Fibroblast of peridontal ligament (primary cell): ENCODE data around the gene MYOG.

Experiments used
- DNase-seq: peaks from one replicate; pipeline ENCODE4 v3.0.0-alpha.2; 2010; ENCODE audit errors: extremely low read depth

The MYOG gene

DNA sequence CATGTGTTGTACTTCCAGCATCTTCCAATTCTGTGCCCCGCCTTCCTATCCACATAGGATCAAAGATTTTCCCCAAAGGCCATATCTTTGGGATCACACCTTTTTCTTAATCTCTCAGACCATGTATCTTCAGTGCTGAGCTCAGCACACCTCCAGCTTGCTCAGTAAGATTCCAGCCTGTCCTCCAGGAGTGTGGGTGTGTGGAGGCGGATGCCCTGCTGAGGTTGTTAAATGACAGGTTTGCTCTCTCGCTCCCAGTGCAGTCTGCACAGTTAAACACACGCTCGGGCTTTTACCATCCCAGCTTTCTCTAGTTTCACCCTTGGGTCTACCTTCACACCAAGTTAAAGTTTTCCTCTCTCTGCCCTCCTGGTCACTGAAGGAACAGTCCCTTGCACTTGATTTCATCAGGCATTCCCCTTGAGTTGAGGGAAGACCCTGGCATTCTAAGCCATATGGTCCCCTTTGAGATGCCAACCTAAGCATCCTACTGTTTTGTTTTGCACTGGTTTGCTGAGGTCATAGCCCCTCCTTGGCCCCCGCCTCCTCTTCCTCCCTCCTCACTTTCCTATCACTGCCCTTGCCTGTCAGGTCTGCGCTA lies 13.7 kb downstream of the MYOG start:
- peak; percentile 4 for DNase-seq

DNA sequence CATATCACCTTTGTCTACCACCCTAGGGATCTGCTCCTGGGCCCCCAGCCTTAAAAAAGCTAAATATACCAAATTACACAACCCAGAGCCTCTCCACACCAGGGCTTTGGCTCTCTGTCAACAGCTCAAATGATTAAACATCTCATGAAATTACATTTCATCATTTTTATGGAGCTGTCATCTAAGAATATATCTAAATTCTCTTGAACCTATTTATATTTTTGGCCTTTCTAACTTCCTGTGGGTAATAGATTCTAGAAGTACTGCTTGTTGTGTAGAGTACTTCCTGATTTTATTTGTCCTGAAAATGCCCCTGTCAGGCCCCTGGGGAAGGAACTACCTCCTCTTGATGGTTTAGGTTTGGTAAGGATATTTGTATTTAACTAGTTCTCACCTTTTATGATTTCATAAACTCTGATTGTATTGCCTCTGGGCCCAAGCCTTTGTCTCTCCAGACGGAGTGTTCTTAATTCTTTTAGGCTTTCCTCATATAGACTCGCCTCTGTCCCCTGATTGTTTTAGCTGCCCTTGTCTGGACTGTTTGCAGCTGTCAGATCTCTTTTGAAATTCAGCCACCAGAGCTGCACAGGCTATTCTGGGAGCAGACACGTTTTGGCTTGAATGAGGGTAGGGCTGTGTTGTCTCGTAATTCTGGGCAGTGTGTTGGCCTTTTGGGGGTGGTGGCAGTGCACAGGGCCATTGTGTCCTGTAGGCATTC lies 16.6 kb downstream of the MYOG start:
- no peak for DNase-seq

DNA sequence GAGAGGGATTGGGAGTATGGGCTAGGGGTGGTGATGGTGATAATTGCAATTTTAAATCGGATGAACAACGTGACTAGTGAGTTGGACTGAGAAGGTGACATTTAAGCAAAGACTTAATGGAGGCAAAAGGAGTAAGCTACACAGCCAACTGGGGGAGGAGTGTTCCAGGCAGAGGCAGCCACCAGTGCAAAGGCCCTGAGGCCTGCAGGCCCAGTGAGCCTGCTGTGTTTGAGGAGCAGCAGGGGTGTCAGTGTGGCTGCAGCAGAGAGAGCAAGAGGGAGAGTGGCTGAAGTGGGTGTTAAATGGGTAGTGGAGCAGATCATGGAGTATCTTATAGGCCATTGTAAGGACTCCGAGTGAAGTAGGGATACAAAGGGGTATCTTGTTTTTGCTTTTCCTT lies 18.8 kb downstream of the MYOG start:
- no peak for DNase-seq

DNA sequence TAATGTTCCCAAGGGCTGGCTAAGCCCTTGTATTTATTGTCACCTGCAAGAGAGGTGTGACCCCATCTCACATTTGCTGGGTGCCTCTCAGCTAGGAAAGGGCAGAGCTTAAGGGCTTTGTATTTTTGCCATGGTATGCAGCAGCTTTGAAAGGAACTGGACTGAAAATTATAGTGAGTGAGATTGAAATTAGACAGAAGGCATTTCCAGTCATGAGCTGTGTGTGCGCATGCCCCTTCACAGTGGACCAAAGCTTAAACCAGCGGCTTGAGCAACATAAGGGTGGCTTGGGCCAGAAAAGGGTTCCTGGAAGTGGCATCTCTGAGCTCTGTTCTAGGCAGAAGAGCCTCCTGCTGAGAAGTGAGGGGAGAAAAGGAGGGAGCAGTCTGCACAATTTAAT lies 19.8 kb downstream of the MYOG start:
- DNase-seq, result no peak

DNA sequence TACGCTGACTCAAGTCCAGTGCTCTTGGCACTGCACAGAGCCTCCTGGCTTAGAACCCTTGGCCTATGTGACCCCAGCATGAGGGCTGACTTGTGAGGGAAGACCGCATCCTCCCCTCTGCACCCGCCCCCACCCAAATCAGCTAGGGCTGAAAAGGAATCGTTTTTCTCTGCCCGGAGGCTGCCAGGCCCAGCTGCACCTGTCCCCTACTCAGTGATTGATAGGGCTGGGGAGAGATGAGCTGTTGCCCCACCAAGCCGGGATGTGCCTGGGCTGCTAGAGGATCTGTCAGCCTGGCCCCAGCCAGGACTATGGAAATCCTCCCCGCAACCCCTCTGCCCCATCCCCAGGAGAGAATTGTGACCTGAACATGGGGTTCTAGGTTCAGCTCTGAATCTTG lies 20.6 kb downstream of the MYOG start:
- DNase-seq, result no peak

DNA sequence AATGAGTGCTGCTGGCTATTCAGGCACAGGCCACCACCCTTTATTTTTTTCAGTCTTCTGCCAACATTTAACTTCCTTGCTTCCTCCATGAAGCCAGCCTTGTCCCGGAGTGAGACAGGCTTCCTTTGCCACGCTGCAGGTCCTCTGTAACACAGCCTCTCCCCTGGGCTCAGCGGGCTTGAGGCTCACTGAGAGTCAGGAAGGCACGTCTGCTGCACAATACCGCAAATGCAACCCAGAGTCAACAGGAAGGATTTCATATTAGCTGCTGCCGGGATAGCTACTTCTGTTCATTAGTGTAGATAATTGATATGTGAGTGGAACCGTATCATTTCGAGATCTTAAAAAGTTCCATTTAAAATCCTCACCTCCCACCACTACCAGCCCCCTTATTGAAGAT lies 22.5 kb downstream of the MYOG start:
- DNase-seq, result no peak

DNA sequence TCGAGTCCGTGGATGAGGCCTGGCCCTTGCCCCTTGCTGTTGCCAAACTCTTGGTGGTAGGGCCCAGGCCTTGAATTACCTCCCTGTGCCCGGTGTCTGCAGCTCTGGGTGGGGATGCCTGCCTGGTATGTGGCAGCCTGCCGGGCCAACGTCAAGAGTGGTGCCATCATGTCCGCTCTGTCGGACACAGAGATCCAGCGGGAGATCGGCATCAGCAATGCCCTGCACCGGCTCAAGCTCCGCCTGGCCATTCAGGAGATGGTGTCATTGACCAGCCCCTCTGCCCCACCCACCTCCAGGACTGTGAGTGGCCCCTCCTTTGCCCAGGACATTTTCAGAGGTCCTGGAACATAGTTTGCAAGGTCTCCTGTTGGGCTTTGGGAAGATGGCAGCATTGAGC lies 25.7 kb downstream of the MYOG start:
- no peak for DNase-seq

DNA sequence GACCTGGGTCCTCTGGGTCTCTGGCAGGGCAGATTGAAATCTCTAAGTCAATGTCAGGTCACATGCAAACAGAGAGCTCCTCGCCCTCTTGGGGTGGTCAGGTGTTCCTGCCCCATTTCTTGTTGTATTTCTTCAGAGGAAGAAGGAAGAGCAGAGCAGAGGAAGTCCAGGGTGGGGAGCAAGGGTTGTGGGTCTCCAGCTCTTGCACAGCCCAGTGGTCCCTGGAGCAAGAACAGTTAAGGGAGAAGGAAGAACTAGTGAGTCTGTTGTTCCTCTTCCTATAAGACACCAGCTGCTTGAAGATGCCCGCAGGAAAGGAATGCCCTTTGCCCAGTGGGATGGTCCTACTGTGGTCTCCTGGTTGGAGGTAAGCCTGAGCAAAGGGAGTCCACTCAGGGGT lies 26.3 kb downstream of the MYOG start:
- DNase-seq, result no peak

DNA sequence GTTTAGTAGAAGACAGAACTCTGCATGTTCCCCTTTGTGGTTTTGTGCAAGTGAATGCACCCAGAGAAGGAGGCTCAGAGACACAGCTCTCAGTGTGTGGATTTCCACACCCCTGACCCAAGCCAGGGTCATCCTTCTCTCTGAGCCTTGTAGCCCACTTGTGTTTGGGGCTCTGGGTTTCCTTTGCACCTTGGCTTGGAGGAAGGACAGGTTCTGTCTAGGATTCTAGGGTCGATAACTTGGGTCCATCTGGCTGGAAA lies 27.2 kb downstream of the MYOG start:
- no peak for DNase-seq

DNA sequence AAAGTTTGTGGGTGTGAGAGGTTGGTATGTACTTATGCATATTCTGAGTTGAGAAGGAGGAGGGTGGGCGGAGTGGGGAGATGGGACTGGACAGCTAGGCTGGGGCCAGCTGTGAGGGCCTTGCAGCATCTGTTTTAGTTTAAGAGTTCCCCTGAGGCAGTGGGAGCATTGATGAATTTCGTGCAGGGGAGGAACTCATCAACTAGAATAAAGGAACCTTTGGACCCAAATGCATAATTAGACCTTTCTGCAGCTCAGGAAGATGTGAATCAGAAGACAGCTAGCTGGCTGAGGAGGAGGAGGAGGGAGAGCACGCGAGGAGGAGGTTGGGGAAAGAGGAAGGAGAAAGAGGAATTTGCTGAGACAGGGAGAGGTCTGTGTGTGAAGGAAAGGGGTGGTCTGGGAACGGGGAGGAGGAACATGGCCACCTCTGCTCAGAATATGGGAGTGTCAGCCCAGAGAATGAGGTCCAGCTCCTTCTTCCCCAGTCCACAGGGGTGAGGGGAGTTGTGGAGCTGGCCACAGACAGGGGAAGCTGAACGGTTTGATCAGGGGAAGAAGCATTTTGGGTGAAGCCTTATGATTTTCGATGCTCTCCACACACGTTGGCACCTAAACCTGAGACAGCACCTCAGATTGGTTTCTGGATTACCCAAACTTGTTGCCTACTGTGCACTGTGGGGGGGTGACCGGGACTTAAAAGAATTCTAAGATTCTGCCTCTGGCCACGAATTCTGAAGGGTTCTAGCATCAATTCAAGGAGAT lies 27.7 kb downstream of the MYOG start:
- peak; percentile 66 for DNase-seq

DNA sequence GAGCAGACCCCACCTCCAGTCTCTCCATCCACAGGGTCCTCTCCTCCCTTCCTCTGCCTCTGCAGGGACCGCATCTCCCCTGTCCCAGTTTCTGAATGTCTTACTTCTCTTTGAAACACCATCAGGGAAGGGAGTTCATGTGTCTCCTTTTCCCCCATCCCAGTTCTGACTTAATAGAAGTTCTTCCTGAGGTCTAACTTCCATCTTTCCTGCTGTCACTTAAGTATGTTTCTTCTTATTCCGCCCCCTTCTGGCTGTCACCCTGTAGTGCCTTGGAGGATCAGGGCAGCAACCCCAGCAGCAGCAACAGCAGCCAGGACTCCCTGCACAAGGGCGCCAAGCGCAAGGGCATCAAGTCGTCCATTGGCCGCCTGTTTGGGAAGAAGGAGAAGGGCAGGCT lies 29.3 kb downstream of the MYOG start:
- no peak for DNase-seq

DNA sequence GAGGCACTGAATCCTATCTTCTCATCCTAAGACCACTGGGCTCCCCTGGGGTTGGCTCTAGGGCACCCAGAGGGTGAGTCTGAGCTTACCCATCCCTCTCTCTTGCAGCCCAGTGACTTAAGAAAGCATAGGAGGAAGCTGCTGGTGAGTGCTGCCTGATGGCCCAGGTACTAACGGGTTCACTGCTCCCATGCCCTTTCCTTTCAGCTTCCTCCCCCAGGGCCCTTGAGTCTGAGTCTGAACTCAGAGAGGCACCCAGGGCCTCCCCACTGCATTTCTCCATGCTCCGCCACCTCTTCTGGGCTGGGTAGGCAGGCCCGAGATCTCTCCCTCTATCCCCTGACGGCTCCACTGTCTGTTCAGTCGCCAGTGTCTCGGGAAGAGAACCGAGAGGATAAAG lies 29.8 kb downstream of the MYOG start:
- DNase-seq, result no peak

DNA sequence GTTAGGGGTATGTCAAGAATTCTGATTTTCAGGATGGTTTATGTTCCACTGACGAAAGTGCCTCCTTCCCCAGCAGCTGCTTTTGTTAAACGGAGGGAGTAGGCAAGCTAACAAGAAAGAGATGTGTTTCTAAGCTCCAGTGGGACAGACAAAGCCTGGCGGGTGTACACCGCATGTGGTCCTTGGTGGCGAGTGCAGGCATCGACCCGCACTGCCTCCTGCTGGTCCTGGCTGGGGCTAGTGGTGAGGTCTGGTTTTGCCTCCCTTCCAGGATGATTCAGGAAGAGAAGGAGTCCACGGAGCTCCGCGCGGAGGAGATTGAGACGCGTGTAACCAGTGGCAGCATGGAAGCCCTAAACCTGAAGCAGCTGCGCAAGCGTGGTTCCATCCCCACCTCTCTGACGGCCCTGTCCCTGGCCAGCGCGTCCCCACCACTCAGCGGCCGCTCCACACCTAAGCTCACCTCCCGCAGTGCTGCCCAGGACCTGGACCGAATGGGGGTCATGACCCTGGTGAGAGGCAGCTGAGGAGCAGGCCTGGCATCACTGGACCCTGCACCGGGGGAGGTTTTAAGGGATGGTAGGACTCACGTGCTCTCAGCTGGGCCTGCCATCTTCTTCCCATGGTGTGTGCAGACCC lies 30.5 kb downstream of the MYOG start:
- no peak for DNase-seq

DNA sequence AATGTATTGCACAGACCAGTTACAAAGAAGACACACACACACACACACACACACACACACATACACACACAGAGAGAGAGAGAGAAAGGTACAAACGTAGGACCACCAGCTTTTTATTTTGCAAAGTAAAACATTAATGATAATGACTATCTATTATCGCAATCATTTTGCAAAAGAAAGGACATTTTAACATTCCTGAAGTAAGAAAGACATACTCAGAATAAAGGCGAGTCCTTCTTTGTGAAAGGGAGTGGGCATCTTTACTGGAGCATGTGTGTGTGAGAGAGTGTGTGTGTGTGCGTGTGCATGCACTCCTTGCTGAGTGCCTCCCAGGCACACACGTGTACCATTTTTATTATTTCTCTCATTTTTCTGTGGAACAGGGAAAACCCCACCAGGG lies 31.2 kb downstream of the MYOG start:
- no peak for DNase-seq

DNA sequence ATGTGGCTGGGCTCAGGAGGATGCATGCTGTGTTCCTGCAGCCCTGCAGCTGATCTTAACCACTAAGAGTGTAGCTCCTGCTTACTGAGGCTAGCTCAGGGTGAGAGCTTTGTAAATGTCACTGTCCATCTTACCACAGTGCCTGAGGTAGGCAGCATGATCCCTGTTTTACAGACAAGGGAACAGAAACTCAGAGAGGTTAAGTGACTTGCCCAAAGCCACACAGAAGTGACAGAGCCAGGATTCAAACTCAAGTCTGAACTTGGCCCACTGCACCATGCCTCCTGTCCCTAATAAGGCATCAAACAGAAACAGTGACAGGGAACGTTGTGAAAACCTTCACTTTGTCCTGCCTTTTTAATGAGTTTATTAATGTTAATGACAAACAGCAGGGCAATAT lies 31.6 kb downstream of the MYOG start:
- no peak for DNase-seq

DNA sequence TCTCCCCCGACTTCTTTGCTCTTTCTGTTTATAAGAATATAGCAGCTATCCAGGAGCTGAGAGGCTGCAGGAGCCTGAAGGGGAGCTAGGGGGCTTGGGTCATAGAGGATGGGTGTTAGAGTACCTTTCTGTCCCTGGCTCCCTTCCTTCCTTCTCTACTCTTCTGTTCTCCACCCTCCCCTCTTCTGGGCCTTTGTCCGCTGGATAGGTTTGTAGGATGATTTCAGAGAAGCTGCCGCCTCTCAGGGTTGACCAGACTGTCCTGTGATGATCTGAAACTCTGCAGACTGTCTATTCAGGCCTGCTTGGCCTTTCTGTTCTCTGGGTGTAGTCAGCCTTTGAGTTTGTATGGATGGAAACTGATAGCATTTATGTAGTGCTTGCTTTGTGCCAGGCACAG lies 33.2 kb downstream of the MYOG start:
- no peak for DNase-seq

DNA sequence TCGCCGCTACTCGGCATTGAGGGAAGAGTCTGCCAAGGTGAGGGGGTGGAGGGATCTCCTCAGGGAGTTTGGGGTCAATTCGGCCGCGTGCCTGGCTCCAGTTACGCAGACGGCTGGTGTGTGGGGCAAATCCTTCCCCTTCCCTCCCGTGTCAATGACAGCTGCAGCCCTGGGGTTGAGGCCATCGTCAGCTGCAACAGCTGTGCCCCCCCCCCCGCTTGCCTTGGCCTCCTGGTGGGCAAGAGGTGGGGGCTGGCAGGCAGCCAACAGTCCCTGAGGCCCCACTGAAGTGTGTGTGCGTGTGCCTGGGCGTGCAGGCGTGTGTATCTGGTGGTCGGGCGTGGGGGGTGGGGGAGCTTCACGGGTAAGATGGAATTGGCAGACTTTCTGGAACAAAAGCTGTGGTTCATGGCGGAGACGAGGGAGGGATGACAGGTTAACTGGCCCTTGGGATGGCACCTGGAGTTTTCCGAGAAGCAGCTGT lies 33.9 kb downstream of the MYOG start:
- no peak for DNase-seq

DNA sequence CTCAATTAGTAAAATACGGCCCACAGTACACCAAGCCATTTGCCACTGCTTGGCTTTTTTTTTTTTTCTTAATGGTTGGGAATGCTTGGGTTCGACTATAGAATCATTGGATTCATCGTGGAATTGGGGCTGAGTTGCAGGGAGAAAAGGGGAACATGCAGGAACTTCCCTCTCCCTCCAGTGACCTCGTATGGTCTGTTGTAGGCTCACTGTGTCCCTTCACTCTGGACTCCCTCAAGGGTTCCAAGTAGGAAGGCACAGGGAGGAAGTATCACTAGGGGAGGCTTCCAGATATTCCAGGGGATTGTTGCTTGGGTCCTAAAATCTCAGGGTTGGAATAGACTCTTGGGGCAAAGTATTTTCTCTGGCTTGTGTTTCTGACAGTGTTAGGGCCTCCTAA lies 35.0 kb downstream of the MYOG start:
- DNase-seq, result no peak

DNA sequence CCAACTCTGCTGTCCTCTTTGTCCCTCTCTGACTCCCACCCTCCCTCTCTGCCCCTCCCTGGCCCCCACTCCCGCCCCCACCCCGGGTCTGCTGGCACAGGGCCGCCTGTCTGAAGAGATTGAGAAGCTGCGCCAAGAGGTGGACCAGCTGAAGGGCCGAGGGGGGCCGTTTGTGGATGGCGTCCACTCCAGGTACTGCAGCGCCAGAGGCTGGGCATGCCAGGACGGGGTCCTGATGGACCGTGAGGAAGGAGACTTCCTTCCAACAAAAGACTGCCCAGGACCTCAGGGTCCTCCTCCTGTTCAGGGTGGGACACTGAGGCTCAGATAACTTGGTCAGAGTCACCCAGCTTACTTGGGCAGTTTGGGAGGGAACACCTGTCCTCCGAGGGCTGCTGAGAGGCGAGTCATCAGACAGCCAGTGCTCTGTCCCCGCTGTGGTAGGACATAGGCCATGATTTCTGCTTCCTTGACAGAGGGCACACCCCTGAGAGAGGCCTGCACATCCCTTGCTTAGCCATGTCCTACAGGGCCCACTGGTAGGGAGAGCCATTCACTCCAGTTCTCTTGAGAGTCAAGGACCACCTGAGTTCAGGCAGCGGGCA lies 36.1 kb downstream of the MYOG start:
- DNase-seq, result no peak

DNA sequence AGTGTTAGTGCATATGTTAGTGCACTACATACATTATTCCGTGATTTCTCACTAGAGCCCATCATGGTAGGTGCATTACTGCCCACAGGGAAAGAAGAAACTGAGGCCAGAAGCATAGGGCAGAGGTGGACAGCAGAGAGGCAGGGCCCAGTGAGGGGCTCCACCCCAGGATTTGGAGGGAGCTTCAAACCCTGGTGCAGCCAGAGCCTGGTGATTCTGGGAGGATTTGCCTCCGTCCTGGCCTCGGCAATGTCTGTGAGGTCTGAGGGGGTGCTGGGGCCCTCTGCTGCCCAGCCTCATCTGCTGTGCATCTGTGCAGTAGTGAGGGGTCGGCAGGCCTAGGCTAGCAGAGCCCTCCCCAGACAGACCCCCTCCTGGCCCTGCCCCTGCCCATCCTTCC lies 36.7 kb downstream of the MYOG start:
- no peak for DNase-seq

DNA sequence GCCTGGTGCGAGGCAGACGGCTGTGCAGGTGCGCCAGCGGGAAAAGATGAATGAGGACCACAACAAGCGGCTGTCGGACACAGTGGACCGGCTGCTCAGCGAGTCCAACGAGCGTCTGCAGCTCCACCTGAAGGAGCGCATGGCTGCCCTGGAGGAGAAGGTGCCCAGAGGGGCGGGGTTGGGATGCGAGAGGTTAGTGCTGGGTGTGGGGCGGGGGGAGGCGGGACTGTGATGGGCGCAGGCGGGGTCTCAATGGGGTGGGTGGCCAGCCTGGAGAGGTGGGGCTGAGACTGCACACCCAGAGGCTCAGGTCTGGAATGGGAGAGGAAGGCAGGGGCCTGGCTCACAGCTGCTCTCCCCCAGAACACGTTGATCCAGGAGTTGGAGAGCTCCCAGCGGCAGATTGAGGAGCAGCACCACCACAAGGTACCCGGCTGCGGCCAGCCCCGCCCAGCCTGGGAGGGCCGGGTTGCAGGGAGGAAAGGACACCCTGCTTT lies 37.2 kb downstream of the MYOG start:
- DNase-seq, result no peak

DNA sequence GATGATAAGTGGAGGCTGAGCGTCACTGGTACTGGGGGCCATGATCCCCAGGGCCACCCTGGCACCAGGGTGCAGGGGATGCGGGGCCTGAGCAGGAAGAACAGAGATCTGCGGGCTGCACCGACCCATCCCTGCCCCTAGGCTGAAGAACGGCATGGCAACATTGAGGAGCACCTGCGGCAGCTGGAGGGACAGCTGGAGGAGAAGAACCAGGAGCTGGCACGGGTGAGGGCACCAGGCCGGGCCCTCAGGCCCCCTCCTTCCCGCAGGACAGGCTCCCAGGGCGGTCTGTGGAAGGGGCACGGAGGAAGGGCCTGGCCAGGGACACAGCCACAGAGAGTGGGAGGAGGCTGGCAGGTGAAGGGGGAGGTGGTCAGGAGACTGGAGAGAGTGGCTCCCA lies 37.7 kb downstream of the MYOG start:
- DNase-seq, result no peak
